CD1c-positive myeloid dendritic cell (primary cell): Measurements from ENCODE around the gene DAGLA.
"Not testable (repeated sequence)": the region's sequence is repeated elsewhere in the genome, so short reads cannot be mapped to it uniquely, and the experiment has no call there.

ENCODE experiments used
- DNase-seq: peaks from one replicate; pipeline ENCODE4 v3.0.0-alpha.2; 2016; ENCODE audit errors: extremely low spot score

The DAGLA gene

GRCh38 chr11:61679893-61680621 is at the start of gene DAGLA:
Gene DAGLA (plus strand): TSS chr11:61680391. CDS start chr11:61720156, 39,765 bp downstream.
- DNase-seq, result peak; percentile 99

- DNase-seq, result no peak
These were observed 48.1 kb upstream of the DAGLA start for GRCh38 chr11:61632096-61632495.

GRCh38 chr11:61635304-61635703 is 44.9 kb upstream of the DAGLA start:
- no peak for DNase-seq

GRCh38 chr11:61635787-61636186 is 44.4 kb upstream of the DAGLA start:
- no peak for DNase-seq

- no peak for DNase-seq
These were observed 43.5 kb upstream of the DAGLA start for GRCh38 chr11:61636676-61637075.

- no peak for DNase-seq
These were observed 42.9 kb upstream of the DAGLA start for GRCh38 chr11:61637277-61637676.

GRCh38 chr11:61639816-61640443 is 40.3 kb upstream of the DAGLA start:
- DNase-seq, result peak; percentile 50

GRCh38 chr11:61642162-61642561 is 38.0 kb upstream of the DAGLA start:
- DNase-seq, result no peak

GRCh38 chr11:61645179-61645868 is 34.9 kb upstream of the DAGLA start:
- peak; percentile 45 for DNase-seq

GRCh38 chr11:61647529-61647928 is 32.7 kb upstream of the DAGLA start:
- no peak for DNase-seq

- no peak for DNase-seq
These were observed 29.2 kb upstream of the DAGLA start for GRCh38 chr11:61650781-61651571.

GRCh38 chr11:61652135-61652534 is 28.1 kb upstream of the DAGLA start:
- DNase-seq, result no peak

GRCh38 chr11:61654397-61654829 is 25.8 kb upstream of the DAGLA start:
- peak; percentile 69 for DNase-seq

GRCh38 chr11:61655266-61656159 is 24.7 kb upstream of the DAGLA start:
- not testable (repeated sequence) for DNase-seq

- DNase-seq, result no peak
These were observed 23.7 kb upstream of the DAGLA start for GRCh38 chr11:61656347-61657077.

- DNase-seq, result no peak
These were observed 22.5 kb upstream of the DAGLA start for GRCh38 chr11:61657566-61658290.

- no peak for DNase-seq
These were observed 20.6 kb upstream of the DAGLA start for GRCh38 chr11:61659413-61660196.

GRCh38 chr11:61660997-61661396 is 19.2 kb upstream of the DAGLA start:
- DNase-seq, result not testable (repeated sequence)
